Measurements from ENCODE around the gene TMEM182. TPM values are rescaled to one million over a fixed set of nuclear protein-coding genes. Genes with fewer than 3 reads are reported as not detected.

The TMEM182 gene
- total RNA-seq, 2 experiments from 2014 or later, result 2.0 to 2.7 TPM

- Histone ChIP-seq H3K4me3 (ENCODE audit: low read length) (no peak overlapping the region), H3K36me3 (ENCODE audit: insufficient read depth, low read length) (no peaks in the 10 kb centered on the region), H3K4me1 (ENCODE audit: insufficient read depth, low read length) (no peaks in the 10 kb centered on the region), H3K9me3 (ENCODE audit: control insufficient read depth in 1 of 2, insufficient read depth in 1 of 2, low read length in 2 of 2) (peaks cover 0 to 4% of the 10 kb centered on the region in 2 experiments), H3K27ac (ENCODE audit: low read depth in 1 of 2, low read length in 2 of 2) (no peak overlapping the region), H3K27me3 (ENCODE audit: control insufficient read depth in 1 of 2, insufficient read depth in 2 of 2, low read length in 2 of 2) (peaks cover 0 to 3% of the 10 kb centered on the region in 2 experiments)
- no peak overlapping the region for H3K4me3 Mint-ChIP-seq
- no peak for TF ChIP-seq CTCF (IDR thresholded peaks at IDR 0.05)
- no peaks in the 10 kb centered on the region for H3K9me3 Mint-ChIP-seq
- H3K4me1 Mint-ChIP-seq (ENCODE audit: low read depth), result no peaks in the 10 kb centered on the region
- intact Hi-C loops (cut with DNase I, micrococcal nuclease), result loop anchor here in 1 of 2 experiments (5.0 kb wide), 1 partner anchor 1602 kb away; no protein-coding TSS in a partner anchor
- CTCF ChIA-PET, result no interaction called here
- H3K27ac Mint-ChIP-seq, result no peak overlapping the region
- POLR2A ChIA-PET, result no interaction called here
- DNase-seq, result no peak
- H3K36me3 Mint-ChIP-seq (ENCODE audit: low read depth), result no peaks in the 10 kb centered on the region
- peaks cover 26% of the 10 kb centered on the region for H3K27me3 Mint-ChIP-seq
- ATAC-seq (ENCODE audit: poor library complexity), result no peak
These were observed 83.1 kb downstream of the TMEM182 start for GRCh38 chr2:102844911-102845310.

- ATAC-seq (ENCODE audit: poor library complexity) (no peak), DNase-seq (peak in 2 of 14 experiments; percentile 35 to 38)
- no peak for TF ChIP-seq CTCF (IDR thresholded peaks at IDR 0.05)
- ChIA-PET POLR2A (no interaction called here), CTCF (no interaction called here)
- Histone ChIP-seq H3K4me1 (ENCODE audit: insufficient read depth, low read length) (no peaks in the 10 kb centered on the region), H3K27ac (ENCODE audit: low read depth in 1 of 2, low read length in 2 of 2) (no peak overlapping the region), H3K9me3 (ENCODE audit: control insufficient read depth in 1 of 2, insufficient read depth in 1 of 2, low read length in 2 of 2) (peaks cover 0 to 4% of the 10 kb centered on the region in 2 experiments), H3K4me3 (ENCODE audit: low read length) (no peak overlapping the region), H3K27me3 (ENCODE audit: control insufficient read depth in 1 of 2, insufficient read depth in 2 of 2, low read length in 2 of 2) (peaks cover 3% of the 10 kb centered on the region in 2 experiments), H3K36me3 (ENCODE audit: insufficient read depth, low read length) (no peaks in the 10 kb centered on the region)
- Mint-ChIP-seq H3K9me3 (no peaks in the 10 kb centered on the region), H3K4me1 (ENCODE audit: low read depth) (no peaks in the 10 kb centered on the region), H3K27me3 (peaks cover 26% of the 10 kb centered on the region), H3K4me3 (no peak overlapping the region), H3K36me3 (ENCODE audit: low read depth) (no peaks in the 10 kb centered on the region), H3K27ac (no peak overlapping the region)
- intact Hi-C loops (cut with DNase I, micrococcal nuclease), result no loop called here
These were observed 86.6 kb downstream of the TMEM182 start for GRCh38 chr2:102848366-102848839.

GRCh38 chr2:102850888-102851287 is 89.1 kb downstream of the TMEM182 start:
- no peak for TF ChIP-seq CTCF (IDR thresholded peaks at IDR 0.05)
- peaks cover 8% of the 10 kb centered on the region for H3K9me3 Mint-ChIP-seq
- intact Hi-C loops (cut with DNase I, micrococcal nuclease), result no loop called here
- H3K27me3 ChIP-seq (ENCODE audit: control insufficient read depth in 1 of 2, insufficient read depth in 2 of 2, low read length in 2 of 2), result peaks cover 3% of the 10 kb centered on the region in 2 experiments
- ChIA-PET CTCF (no interaction called here), POLR2A (no interaction called here)
- H3K9me3 ChIP-seq (ENCODE audit: control insufficient read depth in 1 of 2, insufficient read depth in 1 of 2, low read length in 2 of 2), result peaks cover 0 to 4% of the 10 kb centered on the region in 2 experiments
- H3K27me3 Mint-ChIP-seq, result peaks cover 26% of the 10 kb centered on the region
- ATAC-seq (ENCODE audit: poor library complexity) (no peak), DNase-seq (no peak)
- no peaks in the 10 kb centered on the region for H3K36me3 ChIP-seq (ENCODE audit: insufficient read depth, low read length)
- no peak overlapping the region for H3K27ac Mint-ChIP-seq
- no peak overlapping the region for H3K4me3 ChIP-seq (ENCODE audit: low read length)
- no peak overlapping the region for H3K4me3 Mint-ChIP-seq
- no peaks in the 10 kb centered on the region for H3K4me1 Mint-ChIP-seq (ENCODE audit: low read depth)
- H3K27ac ChIP-seq (ENCODE audit: low read depth in 1 of 2, low read length in 2 of 2), result no peak overlapping the region
- H3K4me1 ChIP-seq (ENCODE audit: insufficient read depth, low read length), result no peaks in the 10 kb centered on the region
- no peaks in the 10 kb centered on the region for H3K36me3 Mint-ChIP-seq (ENCODE audit: low read depth)

All from CD4-positive, alpha-beta T cell (primary cell).